HG03469 (cell line): ENCODE measurements around the gene RIPK3.
"Not testable (repeated sequence)": the region's sequence is repeated elsewhere in the genome, so short reads cannot be mapped to it uniquely, and the experiment has no call there.

ENCODE experiments used
- ATAC-seq: cut with Tn5 transposase; IDR thresholded peaks from one replicate; pipeline ENCODE4 v1.9.1; 2021; ENCODE audit warnings: mild to moderate bottlenecking, moderate library complexity, moderate number of reproducible peaks; ENCODE audit not compliant: unreplicated experiment

RIPK3 gene

GRCh38 chr14:24348186-24348585, 8.4 kb upstream of the RIPK3 start:
- ATAC-seq = no peak

GRCh38 chr14:24347134-24347533, 7.3 kb upstream of the RIPK3 start:
- ATAC-seq = no peak

GRCh38 chr14:24343795-24344660, 4.2 kb upstream of the RIPK3 start:
- ATAC-seq = no peak

- ATAC-seq = no peak
Observed at GRCh38 chr14:24342889-24343288, 3.1 kb upstream of the RIPK3 start.

- ATAC-seq = no peak
Observed at GRCh38 chr14:24340606-24341005, 815 bp upstream of the RIPK3 start.

GRCh38 chr14:24338843-24339242, 948 bp downstream of the RIPK3 start:
- ATAC-seq = no peak

- no peak for ATAC-seq
Observed at GRCh38 chr14:24337824-24338175, 2.0 kb downstream of the RIPK3 start.

- no peak for ATAC-seq
Observed at GRCh38 chr14:24337144-24337823, 2.5 kb downstream of the RIPK3 start.

- no peak for ATAC-seq
Observed at GRCh38 chr14:24335461-24336171, 4.2 kb downstream of the RIPK3 start.

GRCh38 chr14:24334431-24335291, 5.1 kb downstream of the RIPK3 start, which contains the start of gene ADCY4:
ADCY4 (minus strand) TSS chr14:24335071; CDS start chr14:24334652, 419 bp downstream.
- no peak for ATAC-seq

- ATAC-seq = peak; percentile 39
Observed at GRCh38 chr14:24332268-24332993, 7.4 kb downstream of the RIPK3 start.

GRCh38 chr14:24331731-24332267, 8.0 kb downstream of the RIPK3 start:
- no peak for ATAC-seq

GRCh38 chr14:24330973-24331674, 8.7 kb downstream of the RIPK3 start:
- ATAC-seq = no peak

- ATAC-seq = no peak
Observed at GRCh38 chr14:24329736-24330135, 10.1 kb downstream of the RIPK3 start.

GRCh38 chr14:24329073-24329663, 10.6 kb downstream of the RIPK3 start:
- ATAC-seq = no peak

- not testable (repeated sequence) for ATAC-seq
Observed at GRCh38 chr14:24327914-24328313, 11.9 kb downstream of the RIPK3 start.

- ATAC-seq = no peak
Observed at GRCh38 chr14:24327303-24327702, 12.5 kb downstream of the RIPK3 start.

GRCh38 chr14:24325963-24326362, 13.8 kb downstream of the RIPK3 start:
- ATAC-seq = no peak
